GM23338 (cell line): ENCODE results near the gene PQBP1. TPM values are rescaled to one million over a fixed set of nuclear protein-coding genes. Genes with fewer than 3 reads are reported as not detected.

ENCODE experiments used
- ATAC-seq: fragments of 200-7000 bp; cut with Tn5 transposase; 3 replicates; pipeline ENCODE4 v1.9.1; 2020
- DNase-seq: peaks from one replicate; pipeline ENCODE4 v3.0.0-alpha.2; 2015; ENCODE audit warnings: low spot score
- H2AFZ ChIP-seq: fragments of 200-600 bp; sonication (generic); 2 replicates; pipeline ENCODE4 v1.8.0; 2016; ENCODE audit warnings: antibody characterized with exemption, mild to moderate bottlenecking, moderate library complexity
- H3F3A ChIP-seq: fragments of 200-600 bp; sonication (generic); replicated peaks from 2 replicates; pipeline ENCODE4 v1.8.0; 2017; ENCODE audit warnings: antibody characterized with exemption, mixed run types, low read depth
- H3K27ac ChIP-seq: fragments of 200-600 bp; sonication (generic); 2 replicates; pipeline ENCODE4 v1.6.1; 2016; ENCODE audit warnings: low read depth
- H3K27me3 ChIP-seq: fragments of 200-600 bp; sonication (generic); 2 replicates; pipeline ENCODE4 v1.8.0; 2016; ENCODE audit warnings: mild to moderate bottlenecking, mixed run types, moderate library complexity; ENCODE audit not compliant: insufficient read depth
- H3K36me3 ChIP-seq: fragments of 200-600 bp; sonication (generic); 2 replicates; pipeline ENCODE4 v1.8.0; 2016; ENCODE audit warnings: mild to moderate bottlenecking; ENCODE audit not compliant: insufficient read depth
- H3K4me1 ChIP-seq: fragments of 200-600 bp; sonication (generic); 2 replicates; pipeline ENCODE4 v1.8.0; 2016; ENCODE audit warnings: mild to moderate bottlenecking, moderate library complexity; ENCODE audit not compliant: insufficient read depth
- H3K4me2 ChIP-seq: fragments of 200-600 bp; sonication (generic); 2 replicates; pipeline ENCODE4 v1.7.1; 2017; ENCODE audit warnings: mixed run types
- H3K4me3 ChIP-seq: fragments of 200-600 bp; sonication (generic); 2 replicates; pipeline ENCODE4 v1.6.1; 2016; ENCODE audit warnings: mixed run types
- H3K79me2 ChIP-seq: fragments of 200-600 bp; sonication (generic); replicated peaks from 2 replicates; pipeline ENCODE4 v1.8.0; 2017; ENCODE audit warnings: mild to moderate bottlenecking; ENCODE audit not compliant: insufficient read depth
- H3K9me2 ChIP-seq: fragments of 200-600 bp; sonication (generic); 2 replicates; pipeline ENCODE4 v1.8.0; 2017; ENCODE audit not compliant: insufficient read depth
- H4K20me1 ChIP-seq: fragments of 200-600 bp; sonication (generic); replicated peaks from 2 replicates; pipeline ENCODE4 v1.8.0; 2017; ENCODE audit warnings: mild to moderate bottlenecking; ENCODE audit not compliant: insufficient read depth
- H3K27ac Mint-ChIP-seq: 2 replicates; pipeline ENCODE4 v1.8.0; 2020; ENCODE audit warnings: inconsistent platforms, mild to moderate bottlenecking, moderate library complexity, mixed read lengths
- H3K27me3 Mint-ChIP-seq: 3 replicates; pipeline ENCODE4 v1.8.0; 2022; ENCODE audit warnings: low read depth, mild to moderate bottlenecking, moderate library complexity, mixed read lengths, inconsistent platforms; ENCODE audit not compliant: insufficient read depth, poor library complexity
- H3K36me3 Mint-ChIP-seq: 3 replicates; pipeline ENCODE4 v1.8.0; 2021; ENCODE audit warnings: low read depth, mild to moderate bottlenecking, inconsistent platforms, moderate library complexity, mixed read lengths
- H3K4me1 Mint-ChIP-seq: 3 replicates; pipeline ENCODE4 v1.8.0; 2020; ENCODE audit warnings: mild to moderate bottlenecking, inconsistent platforms, mixed read lengths
- H3K4me3 Mint-ChIP-seq: 3 replicates; pipeline ENCODE4 v1.8.0; 2021; ENCODE audit warnings: moderate library complexity, mild to moderate bottlenecking, inconsistent platforms, mixed read lengths
- H3K9me3 Mint-ChIP-seq: 3 replicates; pipeline ENCODE4 v1.8.0; 2020; ENCODE audit warnings: moderate library complexity, mild to moderate bottlenecking, inconsistent platforms, mixed read lengths
- CREB1 ChIP-seq: fragments of 250-450 bp; sonication (Bioruptor Pico); IDR thresholded peaks from 2 replicates; pipeline ENCODE4 v1.5.0; 2020; ENCODE audit warnings: low read depth, mild to moderate bottlenecking, moderate library complexity
- CTCF ChIP-seq, 2 experiments: fragments of 200-600 bp in 1 of 2; sonication (generic) in 1 of 2; conservative IDR thresholded peaks; 2 replicates each; pipeline versions ENCODE4 v1.5.1 to v1.6.1; 2016 to 2017; ENCODE audit warnings: antibody characterized with exemption in 2 of 2, low read depth in 2 of 2, mild to moderate bottlenecking in 2 of 2, moderate library complexity in 1 of 2
- EZH2 ChIP-seq: fragments of 200-600 bp; sonication (generic); IDR thresholded peaks from one replicate; pipeline ENCODE4 v1.8.0; 2017; ENCODE audit warnings: antibody characterized with exemption, mild to moderate bottlenecking, low read depth; ENCODE audit not compliant: unreplicated experiment
- EZH2phosphoT487 ChIP-seq: fragments of 200-600 bp; sonication (generic); IDR thresholded peaks from one replicate; pipeline ENCODE4 v1.8.1; 2018; ENCODE audit warnings: antibody characterized with exemption; ENCODE audit not compliant: unreplicated experiment
- NANOG ChIP-seq: IDR thresholded peaks from 2 replicates; pipeline ENCODE4 v1.6.1; 2016; ENCODE audit warnings: antibody characterized with exemption, borderline replicate concordance
- POLR2AphosphoS5 ChIP-seq: IDR thresholded peaks from 2 replicates; pipeline ENCODE4 v1.6.1; 2016; ENCODE audit warnings: antibody characterized with exemption, low read depth
- REST ChIP-seq: IDR thresholded peaks from one replicate; pipeline ENCODE4 v1.6.1; 2018; ENCODE audit warnings: antibody characterized with exemption; ENCODE audit not compliant: unreplicated experiment
- ZNF114 ChIP-seq: fragments of 250-450 bp; sonication (Bioruptor Pico); IDR thresholded peaks from 2 replicates; pipeline ENCODE4 v1.5.0; 2020; ENCODE audit warnings: mild to moderate bottlenecking, moderate library complexity
- ZNF331 ChIP-seq: fragments of 250-450 bp; sonication (Bioruptor Pico); IDR thresholded peaks from 2 replicates; pipeline ENCODE4 v1.5.0; 2020; ENCODE audit warnings: low read depth, mild to moderate bottlenecking, moderate library complexity
- polyA plus RNA-seq: library from polyadenylated mRNA; unstranded; fragments of >200 nt; fragmentation: Nextera tagmentation; extraction: Ambion mirVana; gene quantifications from 2 replicates; pipeline ENCODE4 v1.2.1, GENCODE V29; 2016
- total RNA-seq: library from RNA; depleted of rRNA; stranded (reverse); fragments of >200 nt; shearing (Covaris generic); gene quantifications from 2 replicates; pipeline ENCODE4 v1.2.3, GENCODE V29; 2014

The PQBP1 gene
- total and polyA plus RNA-seq, 2 experiments from 2014 or later: 63.4 to 130 TPM

- H3K4me3 Mint-ChIP-seq: peak overlapping the region; percentile 61
- Histone ChIP-seq H3K36me3 (no peaks in the 10 kb centered on the region), H3K9me2 (no peaks in the 10 kb centered on the region), H2AFZ (no peak overlapping the region), H3K79me2 (peaks cover 19% of the 10 kb centered on the region), H3K27ac (peak overlapping the region; percentile 92), H4K20me1 (no peaks in the 10 kb centered on the region), H3K4me2 (peak overlapping the region; percentile 58), H3K27me3 (no peaks in the 10 kb centered on the region), H3K4me3 (peak overlapping the region; percentile 35), H3K4me1 (peaks cover 5% of the 10 kb centered on the region), H3F3A (no peaks in the 10 kb centered on the region)
- DNase-seq: peak; percentile 74
- H3K27ac Mint-ChIP-seq: peak overlapping the region; percentile 98
- peaks cover 15% of the 10 kb centered on the region for H3K27me3 Mint-ChIP-seq
- peak; percentile 88 for ATAC-seq
- H3K36me3 Mint-ChIP-seq: peaks cover 67% of the 10 kb centered on the region
- no peaks in the 10 kb centered on the region for H3K9me3 Mint-ChIP-seq
- TF ChIP-seq EZH2phosphoT487: no peak
- TF ChIP-seq REST: no peak
- no peak for TF ChIP-seq POLR2AphosphoS5
- no peak for TF ChIP-seq CTCF (conservative IDR thresholded peaks at IDR 0.05; ENCODE audit: low read depth in 2 of 2)
- TF ChIP-seq ZNF331 (CRISPR knock-in tag): no peak
- TF ChIP-seq ZNF114 (CRISPR knock-in tag): no peak
- TF ChIP-seq CREB1 (CRISPR knock-in tag): no peak
- H3K4me1 Mint-ChIP-seq: peaks cover 31% of the 10 kb centered on the region
Measured at GRCh38 chrX:48927123-48927522, 29.4 kb downstream of the PQBP1 start.

- peaks cover 5% of the 10 kb centered on the region for H3K4me1 ChIP-seq
- H4K20me1 ChIP-seq: no peaks in the 10 kb centered on the region
- Mint-ChIP-seq H3K4me1 (peaks cover 31% of the 10 kb centered on the region), H3K27ac (peak overlapping the region; percentile 98), H3K4me3 (peak overlapping the region; percentile 61), H3K27me3 (peaks cover 15% of the 10 kb centered on the region), H3K36me3 (peaks cover 64% of the 10 kb centered on the region), H3K9me3 (no peaks in the 10 kb centered on the region)
- peak overlapping the region; percentile 35 for H3K4me3 ChIP-seq
- no peak overlapping the region for H2AFZ ChIP-seq
- H3K36me3 ChIP-seq: no peaks in the 10 kb centered on the region
- H3K27ac ChIP-seq: peak overlapping the region; percentile 97
- no peaks in the 10 kb centered on the region for H3K27me3 ChIP-seq
- peak overlapping the region; percentile 58 for H3K4me2 ChIP-seq
- peak; percentile 87 for DNase-seq
- no peaks in the 10 kb centered on the region for H3F3A ChIP-seq
- no peak for TF ChIP-seq EZH2
- TF ChIP-seq REST: no peak
- TF ChIP-seq NANOG: peak; percentile 92
- peak; percentile 86 for ATAC-seq
- peaks cover 19% of the 10 kb centered on the region for H3K79me2 ChIP-seq
- H3K9me2 ChIP-seq: no peaks in the 10 kb centered on the region
Measured at GRCh38 chrX:48927736-48928382, 30.1 kb downstream of the PQBP1 start.
